Mesodermal cell (in vitro differentiated cells): ENCODE data around the gene SIK1.

Source experiments
- H3K27ac ChIP-seq: 2 replicates; pipeline ENCODE4 v1.7.0; 2013; ENCODE audit warnings: mild to moderate bottlenecking, low read depth, low read length, moderate library complexity; ENCODE audit not compliant: severe bottlenecking
- H3K36me3 ChIP-seq: 2 replicates; pipeline ENCODE4 v1.7.1; 2013; ENCODE audit warnings: mild to moderate bottlenecking, low read length, moderate library complexity; ENCODE audit not compliant: control insufficient read depth, insufficient read depth
- H3K4me1 ChIP-seq: one replicate; pipeline ENCODE4 v1.7.1; 2013; ENCODE audit warnings: mild to moderate bottlenecking, low read length; ENCODE audit not compliant: insufficient read depth, control insufficient read depth, poor library complexity, severe bottlenecking
- H3K4me3 ChIP-seq: 2 replicates; pipeline ENCODE4 v1.7.0; 2013; ENCODE audit warnings: low read length, control low read depth, mild to moderate bottlenecking; ENCODE audit not compliant: insufficient read depth, poor library complexity, severe bottlenecking; ENCODE audit errors: extremely low read depth
- H3K9me3 ChIP-seq: 2 replicates; pipeline ENCODE4 v1.7.1; 2013; ENCODE audit warnings: mild to moderate bottlenecking, low read length, moderate library complexity; ENCODE audit not compliant: control insufficient read depth
- WGBS, 2 experiments: methylation state at CpG; one replicate each; pipeline ENCODE4 v1.1.5; 2013; ENCODE audit warnings: missing lambda C conversion rate in 2 of 2; ENCODE audit not compliant: insufficient coverage in 2 of 2; 5-methylcytosine and 5-hydroxymethylcytosine counted together

SIK1 gene

GRCh38 chr21:43364851-43365424, 62.0 kb downstream of the SIK1 start:
- H3K4me1 ChIP-seq: peaks cover 17% of the 10 kb centered on the region
- H3K4me3 ChIP-seq: no peak overlapping the region
- 92 to 95% methylated on average over 16 to 18 of the region's 18 CpGs for WGBS, 2 experiments
- H3K9me3 ChIP-seq: no peaks in the 10 kb centered on the region
- H3K36me3 ChIP-seq: no peaks in the 10 kb centered on the region
- no peak overlapping the region for H3K27ac ChIP-seq
